Nephron (organoid): Measurements from ENCODE around the gene RFTN1.

Experiments
- H3K27ac Mint-ChIP-seq, 3 experiments: 2 replicates each; pipeline ENCODE4 v1.8.0; 2020; ENCODE audit warnings: mixed read lengths in 3 of 3, mild to moderate bottlenecking in 2 of 3, moderate library complexity in 1 of 3
- H3K27me3 Mint-ChIP-seq: 2 replicates; pipeline ENCODE4 v1.8.0; 2021; ENCODE audit warnings: low read depth, mild to moderate bottlenecking, moderate library complexity, mixed read lengths
- H3K36me3 Mint-ChIP-seq: 2 replicates; pipeline ENCODE4 v1.8.0; 2020; ENCODE audit warnings: low read depth, mixed read lengths
- H3K4me1 Mint-ChIP-seq: 2 replicates; pipeline ENCODE4 v1.8.0; 2020; ENCODE audit warnings: mixed read lengths
- H3K4me3 Mint-ChIP-seq, 3 experiments: 2 replicates each; pipeline ENCODE4 v1.8.0; 2020; ENCODE audit warnings: mild to moderate bottlenecking in 3 of 3, mixed read lengths in 3 of 3, moderate library complexity in 2 of 3
- H3K9me3 Mint-ChIP-seq: 2 replicates; pipeline ENCODE4 v1.8.0; 2020; ENCODE audit warnings: mixed read lengths
- TF ChIP-seq, protein P1 (sequence below), 3 experiments: fragments of 200-600 bp; sonication (generic); IDR thresholded peaks; one replicate each; pipeline ENCODE4 v1.5.0; 2021; ENCODE audit warnings: antibody characterized with exemption in 3 of 3; ENCODE audit not compliant: unreplicated experiment in 3 of 3

The RFTN1 gene

DNA sequence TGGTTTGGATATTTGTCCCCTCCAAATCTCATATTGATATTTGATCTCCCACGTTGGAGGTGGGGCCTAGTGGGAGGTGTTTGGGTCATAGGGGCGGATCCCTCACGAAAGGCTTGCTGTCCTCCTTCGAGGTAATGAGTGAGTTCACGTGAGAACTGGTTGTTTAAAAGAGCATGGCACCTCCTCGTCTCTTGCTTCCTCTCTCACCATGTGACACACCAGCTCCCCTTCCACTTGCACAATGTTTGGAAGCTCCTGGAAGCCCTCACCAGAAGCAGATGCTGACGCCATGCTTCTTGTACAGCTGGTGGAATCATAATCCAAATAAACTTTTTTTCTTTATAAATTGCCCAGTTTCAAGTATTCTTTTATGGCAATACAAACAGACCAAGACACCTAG is 38.6 kb downstream of the RFTN1 start:
- H3K27me3 Mint-ChIP-seq = no peaks in the 10 kb centered on the region
- H3K9me3 Mint-ChIP-seq = peaks cover 13% of the 10 kb centered on the region
- TF ChIP-seq, protein P1, sequence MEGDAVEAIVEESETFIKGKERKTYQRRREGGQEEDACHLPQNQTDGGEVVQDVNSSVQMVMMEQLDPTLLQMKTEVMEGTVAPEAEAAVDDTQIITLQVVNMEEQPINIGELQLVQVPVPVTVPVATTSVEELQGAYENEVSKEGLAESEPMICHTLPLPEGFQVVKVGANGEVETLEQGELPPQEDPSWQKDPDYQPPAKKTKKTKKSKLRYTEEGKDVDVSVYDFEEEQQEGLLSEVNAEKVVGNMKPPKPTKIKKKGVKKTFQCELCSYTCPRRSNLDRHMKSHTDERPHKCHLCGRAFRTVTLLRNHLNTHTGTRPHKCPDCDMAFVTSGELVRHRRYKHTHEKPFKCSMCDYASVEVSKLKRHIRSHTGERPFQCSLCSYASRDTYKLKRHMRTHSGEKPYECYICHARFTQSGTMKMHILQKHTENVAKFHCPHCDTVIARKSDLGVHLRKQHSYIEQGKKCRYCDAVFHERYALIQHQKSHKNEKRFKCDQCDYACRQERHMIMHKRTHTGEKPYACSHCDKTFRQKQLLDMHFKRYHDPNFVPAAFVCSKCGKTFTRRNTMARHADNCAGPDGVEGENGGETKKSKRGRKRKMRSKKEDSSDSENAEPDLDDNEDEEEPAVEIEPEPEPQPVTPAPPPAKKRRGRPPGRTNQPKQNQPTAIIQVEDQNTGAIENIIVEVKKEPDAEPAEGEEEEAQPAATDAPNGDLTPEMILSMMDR (IDR thresholded peaks at IDR 0.05; ENCODE audit: unreplicated experiment in 3 of 3) = no peak
- peaks cover 29% of the 10 kb centered on the region for H3K36me3 Mint-ChIP-seq
- no peak overlapping the region for H3K4me3 Mint-ChIP-seq
- peak overlapping the region in 1 of 3 experiments; percentile 13 for H3K27ac Mint-ChIP-seq
- H3K4me1 Mint-ChIP-seq = peaks cover 28% of the 10 kb centered on the region

DNA sequence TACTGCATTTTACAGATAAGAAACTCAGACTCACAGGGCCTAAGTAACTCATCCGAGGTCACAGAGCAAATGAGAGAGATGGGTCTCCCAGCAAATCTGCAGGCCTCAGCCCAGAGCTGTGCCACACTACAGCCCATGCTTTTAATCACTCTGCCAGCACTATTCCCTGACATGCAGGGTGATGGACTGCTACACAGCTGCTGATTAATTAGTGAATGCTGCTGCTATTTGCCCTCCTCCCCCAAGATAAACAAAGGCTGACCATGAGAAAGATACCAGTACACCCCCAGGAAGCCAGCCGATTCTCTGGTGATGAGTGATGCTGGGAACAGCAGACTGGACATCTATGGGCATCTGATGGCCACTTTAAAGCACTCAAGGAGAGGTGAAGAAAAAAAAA is 39.3 kb downstream of the RFTN1 start:
- Mint-ChIP-seq H3K4me1 (peaks cover 31% of the 10 kb centered on the region), H3K27me3 (no peaks in the 10 kb centered on the region), H3K36me3 (peaks cover 32% of the 10 kb centered on the region), H3K9me3 (peaks cover 16% of the 10 kb centered on the region), H3K27ac (peak overlapping the region; percentile 49 to 82 (median 57)), H3K4me3 (no peak overlapping the region)
- TF ChIP-seq, protein P1 (IDR thresholded peaks at IDR 0.05; ENCODE audit: unreplicated experiment in 3 of 3) = no peak

DNA sequence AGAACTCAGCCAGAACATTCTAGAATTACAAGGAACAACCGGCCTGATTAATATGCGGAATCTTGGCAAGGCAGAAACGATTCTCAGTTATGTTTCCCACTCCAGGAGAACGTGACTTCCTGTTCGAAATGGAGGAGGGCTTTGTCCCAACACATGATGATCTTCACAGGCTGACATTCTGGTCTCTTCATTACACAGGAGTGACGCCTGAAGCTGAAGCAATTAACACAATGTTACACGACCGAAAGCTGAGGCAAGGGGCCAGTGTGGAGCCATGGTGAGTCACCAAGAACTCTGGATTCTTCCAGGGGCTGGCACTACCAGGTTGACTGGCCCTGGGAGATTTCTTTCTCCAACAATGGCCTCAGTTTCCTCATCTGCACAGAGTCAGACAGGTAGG is 40.9 kb downstream of the RFTN1 start:
- Mint-ChIP-seq H3K4me1 (peaks cover 44% of the 10 kb centered on the region), H3K36me3 (peaks cover 36% of the 10 kb centered on the region), H3K9me3 (peaks cover 17% of the 10 kb centered on the region), H3K4me3 (no peak overlapping the region), H3K27me3 (no peaks in the 10 kb centered on the region), H3K27ac (no peak overlapping the region)
- TF ChIP-seq, protein P1 (IDR thresholded peaks at IDR 0.05; ENCODE audit: unreplicated experiment in 3 of 3) = no peak

DNA sequence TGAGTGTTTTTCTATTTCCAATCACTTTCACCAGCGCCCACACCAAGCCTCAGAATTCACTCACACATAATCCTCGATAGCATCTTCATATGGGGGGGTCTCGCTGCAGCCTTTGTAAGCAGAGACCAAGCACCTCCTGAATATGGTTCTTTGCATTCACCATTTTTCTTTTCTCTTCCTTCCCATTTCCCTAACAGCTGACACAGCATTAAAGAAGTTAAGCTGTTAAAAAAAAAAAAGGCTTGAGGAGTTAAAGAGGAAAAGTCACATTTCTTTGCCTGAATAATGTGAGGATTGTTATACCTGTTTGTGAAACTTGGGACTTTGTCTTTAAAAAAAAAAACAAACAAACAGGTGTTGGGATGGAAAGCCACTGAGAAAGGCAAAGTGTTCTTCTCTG is 41.6 kb downstream of the RFTN1 start:
- H3K36me3 Mint-ChIP-seq = peaks cover 31% of the 10 kb centered on the region
- H3K4me1 Mint-ChIP-seq = peaks cover 42% of the 10 kb centered on the region
- H3K4me3 Mint-ChIP-seq = no peak overlapping the region
- H3K27ac Mint-ChIP-seq = peak overlapping the region in 1 of 3 experiments; percentile 35
- TF ChIP-seq, protein P1 (IDR thresholded peaks at IDR 0.05; ENCODE audit: unreplicated experiment in 3 of 3) = no peak
- peaks cover 14% of the 10 kb centered on the region for H3K9me3 Mint-ChIP-seq
- no peaks in the 10 kb centered on the region for H3K27me3 Mint-ChIP-seq

- no peak overlapping the region for H3K4me3 Mint-ChIP-seq
- TF ChIP-seq, protein P1 (IDR thresholded peaks at IDR 0.05; ENCODE audit: unreplicated experiment in 3 of 3) = no peak
- H3K27me3 Mint-ChIP-seq = no peaks in the 10 kb centered on the region
- peaks cover 34% of the 10 kb centered on the region for H3K4me1 Mint-ChIP-seq
- H3K27ac Mint-ChIP-seq = no peak overlapping the region
- peaks cover 14% of the 10 kb centered on the region for H3K9me3 Mint-ChIP-seq
- H3K36me3 Mint-ChIP-seq = peaks cover 31% of the 10 kb centered on the region
These were observed 42.9 kb downstream of the RFTN1 start for GRCh38 chr3:16470590-16470989.

DNA sequence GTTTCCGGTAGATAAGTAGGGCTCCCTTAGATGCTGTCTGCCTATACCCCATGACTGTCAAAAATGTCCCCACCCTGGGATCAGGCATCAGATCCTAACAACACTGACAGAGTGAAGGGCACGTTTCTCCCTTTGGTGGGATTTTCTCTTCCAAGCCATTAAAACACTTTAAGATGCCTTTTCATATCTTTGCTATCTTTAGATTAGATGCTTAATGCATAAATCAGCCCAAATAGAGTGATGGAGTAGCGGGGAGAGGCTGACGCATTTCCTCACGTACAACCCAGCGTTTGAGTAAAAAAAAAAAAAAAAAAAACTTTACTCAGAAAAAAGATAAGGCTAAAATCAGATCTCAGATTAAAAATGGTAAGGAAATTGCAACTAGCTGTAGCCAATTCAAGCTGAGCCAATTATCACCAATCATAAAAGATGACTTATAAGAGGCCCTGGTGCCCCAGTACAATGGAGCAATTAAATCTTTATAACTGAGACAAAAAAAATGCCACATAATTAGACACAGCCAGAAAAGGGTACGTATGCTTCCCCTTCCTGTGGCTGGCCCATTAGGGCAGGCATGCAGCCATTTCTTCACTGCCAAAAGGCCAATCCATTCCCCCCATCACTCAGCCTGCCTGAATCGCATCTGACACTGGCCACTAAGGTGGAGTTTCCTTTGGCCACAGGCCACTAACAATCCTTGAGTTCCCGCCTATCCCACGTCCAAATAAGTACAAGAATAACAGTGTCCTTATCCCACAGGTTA is 45.0 kb downstream of the RFTN1 start:
- Mint-ChIP-seq H3K4me1 (peaks cover 37% of the 10 kb centered on the region), H3K27me3 (no peaks in the 10 kb centered on the region), H3K9me3 (peaks cover 19% of the 10 kb centered on the region), H3K36me3 (peaks cover 31% of the 10 kb centered on the region), H3K27ac (peak overlapping the region; percentile 35 to 57 (median 35)), H3K4me3 (no peak overlapping the region)
- TF ChIP-seq, protein P1 (IDR thresholded peaks at IDR 0.05; ENCODE audit: unreplicated experiment in 3 of 3) = no peak
